GM18508 (cell line): ENCODE measurements around the gene PRLH.

Experiments
- ATAC-seq: cut with Tn5 transposase; IDR thresholded peaks from one replicate; pipeline ENCODE4 v1.9.1; 2021; ENCODE audit warnings: moderate number of reproducible peaks; ENCODE audit not compliant: insufficient read depth, unreplicated experiment

Gene PRLH

DNA sequence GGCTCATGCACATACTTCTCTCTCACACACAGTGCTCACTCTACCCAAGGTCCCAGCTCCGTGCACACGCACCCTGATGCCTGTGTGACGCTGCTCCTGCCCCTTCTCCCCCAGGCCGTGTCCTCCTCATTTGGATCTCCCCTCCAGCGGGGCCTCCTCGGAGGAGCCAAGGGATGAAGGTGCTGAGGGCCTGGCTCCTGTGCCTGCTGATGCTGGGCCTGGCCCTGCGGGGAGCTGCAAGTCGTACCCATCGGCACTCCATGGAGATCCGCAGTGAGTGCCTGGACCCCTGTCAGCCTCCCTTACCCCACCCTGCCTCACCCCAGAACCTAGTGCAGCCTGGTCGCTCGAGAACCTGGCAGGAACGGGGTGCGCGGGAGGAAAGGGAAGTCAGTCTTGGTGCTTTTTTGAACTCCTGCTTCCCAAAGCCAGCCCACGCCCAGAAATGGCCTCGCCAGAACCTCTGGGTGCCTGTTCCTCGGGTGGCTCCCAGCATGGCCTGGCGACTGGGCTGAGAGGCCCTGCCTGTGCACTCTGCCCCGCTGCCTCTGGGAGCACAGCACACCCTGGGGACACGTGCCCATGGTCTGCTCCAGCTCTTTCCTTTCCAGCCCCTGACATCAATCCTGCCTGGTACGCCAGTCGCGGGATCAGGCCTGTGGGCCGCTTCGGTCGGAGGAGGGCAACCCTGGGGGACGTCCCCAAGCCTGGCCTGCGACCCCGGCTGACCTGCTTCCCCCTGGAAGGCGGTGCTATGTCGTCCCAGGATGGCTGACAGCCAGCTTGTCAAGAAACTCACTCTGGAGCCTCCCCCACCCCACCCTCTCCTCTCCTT lies at the start of gene PRLH:
Gene PRLH (plus strand): TSS at position 174 of the 835 bp plus-strand sequence. CDS start 0 bp downstream, at position 174.
- no peak for ATAC-seq

- ATAC-seq: no peak
Measured at GRCh38 chr2:237517163-237517562, 49.2 kb upstream of the PRLH start.

DNA sequence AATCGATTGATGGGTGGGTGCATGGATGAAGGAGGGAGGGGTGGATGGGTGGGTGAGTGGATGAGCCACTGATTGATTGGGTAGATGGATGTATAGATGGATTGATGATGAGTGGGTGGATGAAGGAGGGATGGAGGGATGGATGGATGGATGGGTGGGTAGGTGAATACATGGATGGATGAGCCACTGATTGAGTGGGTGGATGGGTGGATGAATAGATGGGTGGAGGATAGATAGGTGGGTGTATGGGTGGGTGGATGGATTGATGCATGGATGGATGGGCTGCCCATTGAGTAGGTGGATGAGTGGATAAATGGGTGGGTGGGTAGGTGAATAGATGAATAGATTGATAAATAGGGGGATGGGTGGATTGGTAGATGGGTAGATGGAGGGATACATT lies 48.4 kb upstream of the PRLH start:
- no peak for ATAC-seq

DNA sequence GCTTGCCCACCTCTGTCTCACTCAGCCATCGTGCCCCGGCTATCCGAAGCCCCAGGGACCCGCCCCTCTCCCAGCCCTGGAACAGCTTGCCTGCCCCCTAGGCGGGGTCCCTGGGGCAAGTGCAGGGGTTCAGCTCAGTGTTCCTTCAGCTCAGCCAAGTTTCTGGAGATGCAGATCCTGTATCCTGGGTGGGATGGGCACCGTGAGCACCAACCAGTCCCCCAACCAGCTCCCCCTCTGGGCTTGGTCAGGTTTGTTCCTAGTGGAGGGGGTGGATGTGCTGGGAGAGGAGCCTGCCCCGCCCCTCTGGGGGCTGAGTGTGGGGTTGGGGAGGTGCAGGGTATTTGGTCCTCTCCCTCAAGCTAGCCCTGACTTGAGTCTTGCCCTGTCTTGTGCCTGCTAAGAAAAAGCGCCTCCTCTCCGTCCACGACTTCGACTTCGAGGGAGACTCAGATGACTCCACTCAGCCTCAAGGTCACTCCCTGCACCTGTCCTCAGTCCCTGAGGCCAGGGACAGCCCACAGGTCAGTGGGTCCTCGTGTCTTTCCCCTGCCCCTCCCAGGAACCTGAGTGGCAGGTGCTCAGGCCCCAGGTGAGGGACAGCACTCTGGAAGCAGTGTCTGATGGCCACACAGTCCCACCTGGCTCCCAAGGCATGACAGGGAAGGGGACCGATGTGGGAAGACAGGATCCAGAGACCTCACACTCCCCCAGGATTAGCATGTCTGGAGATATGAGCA lies 46.7 kb upstream of the PRLH start:
- ATAC-seq: no peak

DNA sequence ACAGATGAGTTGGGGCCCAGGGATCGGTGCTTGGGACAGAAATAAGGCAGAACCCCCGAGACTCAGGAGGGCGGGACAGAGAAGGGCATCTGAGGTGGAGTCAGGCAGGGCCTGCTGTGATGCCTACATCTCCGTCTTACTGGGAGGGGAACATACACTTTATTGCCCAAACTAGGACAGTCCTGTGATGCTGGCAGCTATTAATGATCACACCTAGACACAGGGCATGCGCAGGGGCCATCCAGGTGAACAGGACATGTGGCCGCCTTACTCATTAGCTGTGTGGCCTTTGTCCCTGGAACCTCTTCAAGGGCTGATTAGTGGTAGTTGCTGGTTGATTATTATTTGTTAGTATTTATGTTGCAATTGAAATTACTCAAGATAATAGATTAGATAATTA lies 46.1 kb upstream of the PRLH start:
- no peak for ATAC-seq

GRCh38 chr2:237524631-237525030 lies 41.7 kb upstream of the PRLH start:
- ATAC-seq: no peak

DNA sequence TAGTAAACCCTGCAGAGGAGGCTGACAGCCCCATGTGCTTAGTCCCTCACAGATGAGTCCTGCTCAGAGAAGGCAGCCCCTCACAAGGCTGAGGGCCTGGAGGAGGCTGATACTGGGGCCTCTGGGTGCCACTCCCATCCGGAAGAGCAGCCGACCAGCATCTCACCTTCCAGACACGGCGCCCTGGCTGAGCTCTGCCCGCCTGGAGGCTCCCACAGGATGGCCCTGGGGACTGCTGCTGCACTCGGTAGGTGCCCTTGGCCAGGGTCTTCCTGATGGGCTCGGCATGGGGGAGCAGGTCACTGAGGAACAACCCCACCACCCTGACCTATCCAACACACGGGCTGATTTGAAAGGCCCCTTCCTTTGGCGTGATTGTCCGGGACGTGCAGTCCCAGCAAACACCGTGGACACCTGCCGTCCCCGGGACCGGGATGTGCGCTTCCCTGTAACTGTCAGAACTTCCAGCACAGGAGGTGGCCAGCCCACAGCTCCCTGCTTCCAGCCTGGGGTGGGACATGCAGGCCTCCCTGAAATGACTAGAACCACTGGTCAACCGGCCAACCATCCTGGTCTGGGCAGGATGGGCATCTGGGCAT lies 40.7 kb upstream of the PRLH start:
- ATAC-seq: no peak

- no peak for ATAC-seq
Measured at GRCh38 chr2:237527233-237527632, 39.1 kb upstream of the PRLH start.

GRCh38 chr2:237527766-237528165 lies 38.6 kb upstream of the PRLH start:
- ATAC-seq: no peak

DNA sequence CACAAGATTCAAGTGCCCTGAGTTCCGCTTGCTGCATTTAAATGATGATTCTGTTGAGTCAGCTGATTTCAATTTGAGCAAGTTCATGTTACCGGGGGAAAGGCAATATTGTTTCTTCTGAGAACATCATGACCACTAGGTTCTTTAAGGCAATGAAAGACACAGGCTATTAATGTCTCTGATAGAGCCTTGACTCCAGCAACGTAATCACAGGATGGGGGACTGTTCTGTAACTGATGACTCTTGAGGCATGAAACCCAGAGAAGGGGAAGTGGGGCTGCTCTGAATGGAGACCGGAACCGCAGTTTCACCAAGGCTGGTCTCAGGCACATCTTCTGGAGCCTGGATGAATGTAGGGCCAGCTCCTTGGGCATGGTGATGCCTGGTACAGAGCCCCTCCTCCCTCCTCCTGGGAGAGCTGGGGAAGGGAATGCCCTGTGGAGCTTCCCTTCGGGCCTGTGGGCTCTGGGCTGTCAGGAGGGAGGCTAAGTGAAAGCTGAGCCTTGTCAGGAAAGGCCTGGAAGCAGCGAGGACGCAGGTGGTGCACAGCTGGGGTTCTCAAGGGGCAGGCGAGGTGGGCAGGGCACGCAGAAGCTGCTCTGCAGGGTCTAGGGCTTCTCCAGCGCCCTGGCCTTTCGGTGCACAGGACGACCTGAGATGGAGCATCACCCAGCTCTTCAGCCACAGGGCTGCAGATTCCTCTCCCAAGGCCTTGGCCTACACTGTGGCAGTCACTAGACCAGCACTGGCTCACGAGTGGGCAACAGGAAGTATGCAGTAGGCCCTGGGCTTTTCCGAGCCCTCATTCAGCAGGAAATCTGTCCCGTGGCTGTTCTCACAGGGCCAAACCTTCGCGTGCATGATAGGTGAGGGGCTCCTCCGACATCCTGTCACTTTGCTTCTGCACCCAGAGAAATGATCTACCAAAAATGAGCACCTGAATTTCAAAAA lies 36.6 kb upstream of the PRLH start:
- ATAC-seq: no peak

DNA sequence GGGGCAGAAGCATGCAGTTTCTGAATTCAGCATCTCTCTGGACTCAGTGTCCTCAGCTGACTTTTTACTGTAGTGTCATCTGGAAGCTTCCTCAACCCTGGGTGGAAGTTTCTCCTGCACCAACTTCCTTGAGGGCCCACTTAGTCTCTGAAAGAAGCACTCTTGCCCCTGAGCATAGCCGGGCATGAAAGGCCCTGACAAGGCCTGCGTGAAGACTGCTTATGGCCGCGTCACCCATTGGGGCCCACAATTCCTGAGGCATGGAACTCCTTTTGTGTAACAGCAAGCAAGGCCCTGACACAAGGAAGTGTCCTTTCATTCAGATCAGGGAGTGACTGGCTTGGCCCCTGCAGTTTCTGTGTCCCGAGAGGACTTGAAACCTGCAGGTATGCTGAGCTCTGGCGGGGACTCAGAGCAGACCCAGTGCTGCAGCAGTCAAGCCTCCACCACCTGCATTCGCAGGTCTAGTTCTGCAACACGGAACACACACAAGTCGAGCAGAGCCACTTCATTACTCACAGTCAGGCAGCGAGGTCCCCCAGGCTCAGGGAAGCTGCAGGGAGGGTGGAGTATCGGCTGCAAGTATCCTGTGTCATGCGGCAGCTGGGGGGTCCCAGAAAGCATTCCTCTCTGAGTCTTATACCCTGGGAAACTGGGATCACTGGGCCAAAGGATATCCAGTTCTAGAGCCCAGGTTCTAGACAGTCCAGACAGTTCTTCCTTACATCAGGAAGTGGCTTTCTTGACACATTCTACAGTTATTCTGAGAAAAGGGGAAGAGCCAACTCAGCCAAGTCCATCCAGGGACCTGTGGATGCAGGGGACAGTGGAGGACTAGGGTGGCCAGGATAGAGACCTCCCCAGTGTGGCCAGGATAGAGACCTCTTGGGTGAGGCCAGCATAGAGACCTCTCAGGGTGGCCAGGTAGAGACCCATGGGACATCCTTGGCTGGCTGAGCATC lies 35.6 kb upstream of the PRLH start:
- no peak for ATAC-seq

DNA sequence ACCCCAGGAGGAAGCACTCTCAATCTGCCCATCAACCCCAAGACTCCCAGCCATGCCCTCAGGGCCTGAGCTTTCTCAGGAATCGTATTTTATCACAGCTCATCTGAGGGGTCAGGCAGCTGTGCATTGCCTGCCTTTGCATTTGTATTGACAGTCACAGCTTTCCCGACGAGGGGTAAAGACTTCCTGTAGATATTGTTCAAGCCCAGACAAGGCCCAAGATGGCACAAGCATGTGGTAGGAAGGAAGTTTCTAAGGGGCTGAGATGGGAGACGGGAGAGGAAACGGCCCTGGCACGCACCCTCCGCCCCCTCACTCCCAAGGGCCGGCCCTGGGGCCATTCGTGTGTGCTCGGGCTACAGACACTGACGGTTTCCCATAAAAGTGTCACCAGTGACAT lies 34.2 kb upstream of the PRLH start:
- ATAC-seq: no peak

DNA sequence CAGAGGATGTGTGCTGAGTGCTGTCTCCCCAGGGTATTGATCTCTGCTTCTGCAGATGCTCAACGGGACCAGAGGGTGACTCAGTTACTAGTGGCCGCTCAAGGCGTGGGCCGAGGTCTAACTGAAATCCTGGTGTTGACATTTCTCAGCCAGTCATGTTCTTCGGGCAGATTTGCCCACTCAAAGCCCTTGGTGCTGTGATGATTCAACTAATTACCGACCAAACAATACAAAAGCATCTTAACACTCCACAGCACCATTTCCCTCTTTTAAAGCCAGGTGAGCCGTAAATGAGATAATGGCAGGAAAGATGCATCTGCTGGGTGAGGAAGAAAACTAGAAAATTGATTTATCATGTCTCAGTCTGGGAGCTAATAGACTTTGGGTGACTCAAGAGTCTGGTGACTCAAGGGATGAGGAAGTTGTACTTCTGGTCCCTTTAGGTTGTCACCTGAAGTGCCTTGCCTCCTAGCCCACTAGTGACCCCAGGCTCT lies 32.7 kb upstream of the PRLH start:
- no peak for ATAC-seq

DNA sequence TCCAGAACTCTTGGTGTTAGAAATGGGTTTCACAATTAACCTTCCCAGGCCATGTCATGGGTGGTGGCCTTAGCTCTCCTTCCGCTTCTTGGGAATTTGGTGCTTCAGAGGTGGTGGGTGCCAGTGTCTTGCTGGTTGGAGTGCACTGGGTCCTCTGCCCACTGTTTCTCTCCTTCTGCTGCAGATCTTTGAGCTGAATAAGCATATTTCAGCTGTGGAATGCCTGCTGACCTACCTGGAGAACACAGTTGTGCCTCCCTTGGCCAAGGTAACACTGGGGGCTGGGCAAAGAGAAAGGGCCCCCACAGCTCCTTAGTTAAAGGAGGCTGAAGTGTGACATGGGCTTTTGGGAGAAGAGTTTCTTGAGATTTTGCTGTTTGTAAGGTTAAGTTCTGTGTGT lies 32.0 kb upstream of the PRLH start:
- ATAC-seq: no peak

DNA sequence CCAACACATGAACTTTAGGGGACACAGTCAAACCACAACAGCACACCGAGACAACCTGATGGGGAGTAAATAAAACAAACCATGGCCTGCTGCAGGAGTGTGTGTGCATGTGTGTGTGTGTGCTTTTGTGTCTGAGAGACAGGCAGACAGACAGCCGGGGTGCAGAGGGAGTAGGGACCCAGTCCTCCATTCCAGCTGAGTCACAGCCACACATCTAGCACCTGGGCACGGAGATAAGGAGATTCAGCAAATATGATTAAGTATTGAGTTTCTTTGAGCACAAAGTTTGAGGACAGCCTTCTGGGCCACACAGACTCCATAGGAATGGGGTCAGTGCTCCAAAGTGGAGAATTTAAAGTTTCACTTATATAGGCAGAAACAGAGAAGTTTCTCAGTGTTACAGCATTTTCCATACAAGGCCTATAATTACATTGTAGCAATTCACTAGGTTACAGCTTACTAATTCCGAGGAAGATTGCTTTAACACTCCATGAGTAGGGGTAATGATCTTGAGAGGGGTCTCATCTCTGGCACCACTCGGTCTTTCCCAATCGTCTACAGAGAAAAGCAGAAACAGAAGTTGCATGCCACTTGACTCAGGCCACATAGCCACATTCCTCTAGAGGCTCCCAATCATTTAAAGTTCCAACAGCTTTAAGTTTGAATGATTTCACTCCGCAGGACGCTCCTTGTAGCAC lies 30.8 kb upstream of the PRLH start:
- no peak for ATAC-seq

- ATAC-seq: no peak
Measured at GRCh38 chr2:237536083-237536415, 30.3 kb upstream of the PRLH start.

DNA sequence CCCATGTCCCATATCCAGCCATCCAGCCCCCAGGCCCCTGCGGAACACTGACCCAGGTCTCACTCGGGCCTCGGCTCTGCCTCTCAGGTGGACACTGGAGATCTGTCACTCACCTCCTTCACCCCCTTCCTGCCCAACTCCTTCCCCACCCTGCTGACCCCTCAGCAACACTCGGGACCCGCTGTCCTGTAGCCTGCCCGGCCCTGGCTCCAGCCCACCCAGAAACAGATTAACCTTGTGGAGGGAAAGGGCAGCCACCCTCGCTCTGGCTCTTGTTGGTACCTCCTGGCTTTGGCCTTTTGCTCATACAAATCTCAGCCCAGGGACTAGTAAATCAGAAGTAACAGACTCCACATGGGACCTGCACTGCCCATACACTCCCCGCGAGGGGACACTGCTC lies 29.8 kb upstream of the PRLH start:
- ATAC-seq: no peak

DNA sequence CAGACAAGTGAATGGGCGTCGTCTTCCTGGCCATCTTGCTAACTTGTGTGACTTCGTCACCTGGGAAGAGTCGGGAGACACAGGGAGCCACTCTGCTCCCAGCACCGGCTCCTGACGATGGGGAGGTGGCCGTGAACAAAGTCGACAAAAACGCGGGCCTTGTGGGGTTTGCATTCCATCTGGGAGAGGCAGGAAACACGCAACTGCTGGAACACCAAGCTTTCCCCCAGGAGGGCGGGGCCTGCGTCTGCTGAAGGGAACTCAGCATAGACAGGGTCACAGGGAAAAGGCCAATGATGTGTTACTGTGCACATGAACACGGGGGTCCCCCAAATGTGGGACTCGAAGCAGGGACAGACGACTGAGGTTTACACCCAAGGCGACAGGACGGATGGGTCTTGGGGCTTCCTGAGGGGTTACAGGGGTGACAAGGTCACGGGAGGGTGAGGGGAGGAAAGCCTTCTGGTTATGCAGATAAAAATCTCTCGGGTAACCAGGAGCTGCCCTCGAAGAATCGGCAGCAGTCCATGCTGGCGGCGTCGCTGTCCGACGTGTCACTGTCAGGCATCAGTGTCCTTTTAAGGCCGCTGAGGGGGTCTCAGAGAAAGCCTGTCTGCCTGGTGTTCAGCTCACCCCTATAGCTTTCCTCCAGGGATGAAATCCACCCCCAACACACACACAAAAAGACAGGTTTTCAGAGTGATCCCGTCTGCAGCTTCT lies 28.2 kb upstream of the PRLH start:
- ATAC-seq: no peak
